ENCODE measurements around the gene TIMP2.

The TIMP2 gene

GRCh38 chr17:78951967-78952551 is 26.9 kb upstream of the TIMP2 start:
- Histone ChIP-seq H3K4me1 (ENCODE audit: insufficient read depth, low read length) (no peaks in the 10 kb centered on the region), H3K4me3 (ENCODE audit: low read depth in 1 of 2, low read length in 2 of 2) (no peak overlapping the region), H3K36me3 (ENCODE audit: insufficient read depth, low read length) (no peaks in the 10 kb centered on the region), H3K9me3 (ENCODE audit: insufficient read depth, low read length, severe bottlenecking) (peaks cover 7% of the 10 kb centered on the region), H3K79me2 (ENCODE audit: insufficient read depth, low read length) (no peaks in the 10 kb centered on the region), H3K9ac (ENCODE audit: low read depth, low read length) (no peak overlapping the region), H3K4me2 (ENCODE audit: insufficient read depth, low read length) (no peak overlapping the region), H3K27ac (ENCODE audit: low read length) (no peak overlapping the region), H4K20me1 (ENCODE audit: insufficient read depth, low read length) (no peaks in the 10 kb centered on the region), H2AFZ (ENCODE audit: low read depth, low read length) (no peak overlapping the region), H3K27me3 (ENCODE audit: insufficient read depth, low read length, poor library complexity) (peaks cover 3% of the 10 kb centered on the region)
- TF ChIP-seq, protein P1, sequence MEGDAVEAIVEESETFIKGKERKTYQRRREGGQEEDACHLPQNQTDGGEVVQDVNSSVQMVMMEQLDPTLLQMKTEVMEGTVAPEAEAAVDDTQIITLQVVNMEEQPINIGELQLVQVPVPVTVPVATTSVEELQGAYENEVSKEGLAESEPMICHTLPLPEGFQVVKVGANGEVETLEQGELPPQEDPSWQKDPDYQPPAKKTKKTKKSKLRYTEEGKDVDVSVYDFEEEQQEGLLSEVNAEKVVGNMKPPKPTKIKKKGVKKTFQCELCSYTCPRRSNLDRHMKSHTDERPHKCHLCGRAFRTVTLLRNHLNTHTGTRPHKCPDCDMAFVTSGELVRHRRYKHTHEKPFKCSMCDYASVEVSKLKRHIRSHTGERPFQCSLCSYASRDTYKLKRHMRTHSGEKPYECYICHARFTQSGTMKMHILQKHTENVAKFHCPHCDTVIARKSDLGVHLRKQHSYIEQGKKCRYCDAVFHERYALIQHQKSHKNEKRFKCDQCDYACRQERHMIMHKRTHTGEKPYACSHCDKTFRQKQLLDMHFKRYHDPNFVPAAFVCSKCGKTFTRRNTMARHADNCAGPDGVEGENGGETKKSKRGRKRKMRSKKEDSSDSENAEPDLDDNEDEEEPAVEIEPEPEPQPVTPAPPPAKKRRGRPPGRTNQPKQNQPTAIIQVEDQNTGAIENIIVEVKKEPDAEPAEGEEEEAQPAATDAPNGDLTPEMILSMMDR (IDR thresholded peaks at IDR 0.05; ENCODE audit: borderline replicate concordance, extremely low read depth, low read length, poor library complexity, severe bottlenecking): no peak
- no peak for TF ChIP-seq EZH2 (IDR thresholded peaks at IDR 0.05; ENCODE audit: borderline replicate concordance, low read depth, low read length, severe bottlenecking)
- DNase-seq: no peak
- no peak for ATAC-seq (ENCODE audit: insufficient read depth, low read depth)

DNA sequence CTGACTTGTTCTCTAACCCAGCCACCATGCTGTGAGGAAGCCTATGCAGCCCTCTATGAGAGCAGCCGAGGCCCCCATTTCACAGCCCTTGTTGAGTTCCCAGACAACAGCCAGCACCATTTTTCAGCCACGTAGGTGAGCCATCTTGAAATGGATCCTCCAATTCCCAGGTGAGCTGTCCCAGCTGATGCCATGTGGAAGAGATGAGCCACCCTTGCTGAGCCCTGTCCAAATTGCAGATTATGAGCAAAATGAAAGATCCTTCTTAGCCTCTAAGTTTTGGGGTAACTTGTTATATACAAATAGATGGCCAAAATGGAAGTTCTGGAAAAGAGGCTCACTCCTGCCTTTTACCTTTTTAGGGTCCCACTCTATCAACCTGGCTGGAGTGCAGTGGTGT is 25.7 kb upstream of the TIMP2 start:
- no peak overlapping the region for H3K27ac ChIP-seq (ENCODE audit: low read length)
- no peak for ATAC-seq (ENCODE audit: insufficient read depth, low read depth)
- no peaks in the 10 kb centered on the region for H4K20me1 ChIP-seq (ENCODE audit: insufficient read depth, low read length)
- DNase-seq: no peak
- H3K79me2 ChIP-seq (ENCODE audit: insufficient read depth, low read length): no peaks in the 10 kb centered on the region
- H3K4me2 ChIP-seq (ENCODE audit: insufficient read depth, low read length): no peak overlapping the region
- no peaks in the 10 kb centered on the region for H3K4me1 ChIP-seq (ENCODE audit: insufficient read depth, low read length)
- H3K36me3 ChIP-seq (ENCODE audit: insufficient read depth, low read length): no peaks in the 10 kb centered on the region
- peaks cover 7% of the 10 kb centered on the region for H3K9me3 ChIP-seq (ENCODE audit: insufficient read depth, low read length, severe bottlenecking)
- H3K27me3 ChIP-seq (ENCODE audit: insufficient read depth, low read length, poor library complexity): no peaks in the 10 kb centered on the region
- TF ChIP-seq EZH2 (IDR thresholded peaks at IDR 0.05; ENCODE audit: borderline replicate concordance, low read depth, low read length, severe bottlenecking): no peak
- TF ChIP-seq, protein P1 (IDR thresholded peaks at IDR 0.05; ENCODE audit: borderline replicate concordance, extremely low read depth, low read length, poor library complexity, severe bottlenecking): no peak
- no peak overlapping the region for H2AFZ ChIP-seq (ENCODE audit: low read depth, low read length)
- no peak overlapping the region for H3K9ac ChIP-seq (ENCODE audit: low read depth, low read length)
- H3K4me3 ChIP-seq (ENCODE audit: low read depth in 1 of 2, low read length in 2 of 2): no peak overlapping the region

GRCh38 chr17:78947235-78948149 is 22.3 kb upstream of the TIMP2 start:
- H3K27ac ChIP-seq (ENCODE audit: low read length): no peak overlapping the region
- no peak for DNase-seq
- H3K36me3 ChIP-seq (ENCODE audit: insufficient read depth, low read length): no peaks in the 10 kb centered on the region
- no peak for TF ChIP-seq EZH2 (IDR thresholded peaks at IDR 0.05; ENCODE audit: borderline replicate concordance, low read depth, low read length, severe bottlenecking)
- TF ChIP-seq, protein P1 (IDR thresholded peaks at IDR 0.05; ENCODE audit: borderline replicate concordance, extremely low read depth, low read length, poor library complexity, severe bottlenecking): no peak
- ATAC-seq (ENCODE audit: insufficient read depth, low read depth): no peak
- H3K9me3 ChIP-seq (ENCODE audit: insufficient read depth, low read length, severe bottlenecking): peaks cover 7% of the 10 kb centered on the region
- H2AFZ ChIP-seq (ENCODE audit: low read depth, low read length): no peak overlapping the region
- H3K9ac ChIP-seq (ENCODE audit: low read depth, low read length): no peak overlapping the region
- H3K27me3 ChIP-seq (ENCODE audit: insufficient read depth, low read length, poor library complexity): no peaks in the 10 kb centered on the region
- no peaks in the 10 kb centered on the region for H3K79me2 ChIP-seq (ENCODE audit: insufficient read depth, low read length)
- no peak overlapping the region for H3K4me2 ChIP-seq (ENCODE audit: insufficient read depth, low read length)
- H3K4me1 ChIP-seq (ENCODE audit: insufficient read depth, low read length): no peaks in the 10 kb centered on the region
- no peaks in the 10 kb centered on the region for H4K20me1 ChIP-seq (ENCODE audit: insufficient read depth, low read length)
- H3K4me3 ChIP-seq (ENCODE audit: low read depth in 1 of 2, low read length in 2 of 2): no peak overlapping the region

Data from DND-41 (cell line).